H9 (cell line): ENCODE measurements around the gene CTRL. TPM values are rescaled to one million over a fixed set of nuclear protein-coding genes. Genes with fewer than 3 reads are reported as not detected.

Experiments used
- DNase-seq: peaks from one replicate; pipeline ENCODE4 v3.0.0-alpha.2; 2017
- H2AFZ ChIP-seq: one replicate; pipeline ENCODE4 v1.6.1; 2013; ENCODE audit warnings: mild to moderate bottlenecking, low read length, control low read depth, moderate library complexity
- H2AK5ac ChIP-seq: 2 replicates; pipeline ENCODE4 v1.6.1; 2013; ENCODE audit warnings: low read length, control low read depth, mixed read lengths; ENCODE audit not compliant: insufficient read length
- H2BK120ac ChIP-seq: one replicate; pipeline ENCODE4 v1.6.1; 2013; ENCODE audit warnings: low read depth, mild to moderate bottlenecking, low read length, control low read depth, inconsistent platforms; ENCODE audit not compliant: poor library complexity, severe bottlenecking
- H2BK12ac ChIP-seq: 2 replicates; pipeline ENCODE4 v1.6.1; 2013; ENCODE audit warnings: low read length, control low read depth, mixed read lengths, low read depth; ENCODE audit not compliant: insufficient read length
- H2BK15ac ChIP-seq: 2 replicates; pipeline ENCODE4 v1.6.1; 2013; ENCODE audit warnings: low read depth, low read length, control low read depth
- H2BK20ac ChIP-seq: one replicate; pipeline ENCODE4 v1.6.1; 2013; ENCODE audit warnings: low read depth, mild to moderate bottlenecking, low read length, control low read depth, inconsistent platforms; ENCODE audit not compliant: poor library complexity, severe bottlenecking
- H2BK5ac ChIP-seq: 2 replicates; pipeline ENCODE4 v1.6.1; 2013; ENCODE audit warnings: low read length, control low read depth, mixed read lengths; ENCODE audit not compliant: insufficient read length
- H3K14ac ChIP-seq: 2 replicates; pipeline ENCODE4 v1.6.1; 2013; ENCODE audit warnings: low read length, control low read depth; ENCODE audit not compliant: insufficient read depth
- H3K18ac ChIP-seq: 2 replicates; pipeline ENCODE4 v1.6.1; 2013; ENCODE audit warnings: low read depth, mild to moderate bottlenecking, mixed read lengths, low read length, control low read depth; ENCODE audit not compliant: insufficient read length
- H3K23ac ChIP-seq: 2 replicates; pipeline ENCODE4 v1.6.1; 2013; ENCODE audit warnings: low read length, control low read depth, mixed read lengths, low read depth; ENCODE audit not compliant: insufficient read length
- H3K23me2 ChIP-seq: 2 replicates; pipeline ENCODE4 v1.6.1; 2013; ENCODE audit warnings: low read depth, mild to moderate bottlenecking, mixed read lengths, low read length, control low read depth; ENCODE audit not compliant: insufficient read length, poor library complexity, severe bottlenecking
- H3K27ac ChIP-seq: 2 replicates; pipeline ENCODE4 v1.5.1; 2013; ENCODE audit warnings: low read length, control low read depth, mixed read lengths, low read depth; ENCODE audit not compliant: insufficient read length
- H3K27me3 ChIP-seq: 2 replicates; pipeline ENCODE4 v1.6.1; 2013; ENCODE audit warnings: low read length, control low read depth, inconsistent platforms; ENCODE audit not compliant: insufficient read depth
- H3K4ac ChIP-seq: 2 replicates; pipeline ENCODE4 v1.6.1; 2013; ENCODE audit warnings: low read depth, mild to moderate bottlenecking, control low read depth, inconsistent platforms, low read length, moderate library complexity
- H3K4me1 ChIP-seq: 2 replicates; pipeline ENCODE4 v1.6.1; 2013; ENCODE audit warnings: low read length, control low read depth, inconsistent platforms; ENCODE audit not compliant: insufficient read depth
- H3K4me2 ChIP-seq: 2 replicates; pipeline ENCODE4 v1.6.1; 2013; ENCODE audit warnings: low read length, control low read depth, mixed read lengths; ENCODE audit not compliant: insufficient read length, insufficient read depth
- H3K56ac ChIP-seq: 2 replicates; pipeline ENCODE4 v1.6.1; 2013; ENCODE audit warnings: low read depth, mild to moderate bottlenecking, mixed read lengths, low read length, control low read depth; ENCODE audit not compliant: insufficient read length
- H3K79me1 ChIP-seq: 2 replicates; pipeline ENCODE4 v1.6.1; 2013; ENCODE audit warnings: low read depth, mild to moderate bottlenecking, moderate library complexity, low read length, control low read depth, inconsistent platforms; ENCODE audit not compliant: insufficient read depth, poor library complexity, severe bottlenecking
- H3K79me2 ChIP-seq: 2 replicates; pipeline ENCODE4 v1.6.1; 2013; ENCODE audit warnings: low read length, control low read depth, inconsistent platforms; ENCODE audit not compliant: insufficient read depth
- H3K9ac ChIP-seq: 2 replicates; pipeline ENCODE4 v1.6.1; 2013; ENCODE audit warnings: low read length, control low read depth, mixed read lengths; ENCODE audit not compliant: insufficient read length; ENCODE audit errors: extremely low read depth
- H3K9me3 ChIP-seq: one replicate; pipeline ENCODE4 v1.6.1; 2013; ENCODE audit warnings: low read depth, low read length, inconsistent platforms; ENCODE audit not compliant: control insufficient read depth
- H3T11ph ChIP-seq: one replicate; pipeline ENCODE4 v1.6.1; 2013; ENCODE audit warnings: mild to moderate bottlenecking, low read length, control low read depth, inconsistent platforms
- H4K20me1 ChIP-seq: one replicate; pipeline ENCODE4 v1.6.1; 2013; ENCODE audit not compliant: control insufficient read depth, insufficient read length, insufficient read depth
- H4K5ac ChIP-seq: 2 replicates; pipeline ENCODE4 v1.6.1; 2013; ENCODE audit warnings: low read depth, mild to moderate bottlenecking, mixed read lengths, low read length, control low read depth; ENCODE audit not compliant: insufficient read length
- H4K8ac ChIP-seq: replicated peaks from 2 replicates; pipeline ENCODE4 v1.6.1; 2013; ENCODE audit warnings: low read length, control low read depth, mixed read lengths, low read depth; ENCODE audit not compliant: insufficient read length
- H4K91ac ChIP-seq: 2 replicates; pipeline ENCODE4 v1.6.1; 2013; ENCODE audit warnings: low read depth, mild to moderate bottlenecking, moderate library complexity, mixed read lengths, low read length, control low read depth; ENCODE audit not compliant: insufficient read length
- H3K27ac Mint-ChIP-seq, 3 experiments: 2 replicates in 2 of 3; 3 replicates in 1 of 3; pipeline ENCODE4 v1.8.0; 2020 to 2021; ENCODE audit warnings: mixed read lengths in 3 of 3, mild to moderate bottlenecking in 1 of 3, moderate library complexity in 1 of 3
- H3K27me3 Mint-ChIP-seq: 2 replicates; pipeline ENCODE4 v1.8.0; 2021; ENCODE audit warnings: low read depth, mild to moderate bottlenecking, moderate library complexity, mixed read lengths
- H3K36me3 Mint-ChIP-seq, 3 experiments: 2 replicates in 2 of 3; 3 replicates in 1 of 3; pipeline ENCODE4 v1.8.0; 2020 to 2021; ENCODE audit warnings: low read depth in 3 of 3, mixed read lengths in 3 of 3; ENCODE audit not compliant: insufficient read depth in 1 of 3
- H3K4me1 Mint-ChIP-seq, 2 experiments: 2 replicates each; pipeline ENCODE4 v1.8.0; 2020; ENCODE audit warnings: mixed read lengths in 2 of 2
- H3K4me3 Mint-ChIP-seq, 2 experiments: 2 replicates in 1 of 2; 3 replicates in 1 of 2; pipeline ENCODE4 v1.8.0; 2020 to 2021; ENCODE audit warnings: mild to moderate bottlenecking in 2 of 2, mixed read lengths in 2 of 2, moderate library complexity in 1 of 2
- H3K9me3 Mint-ChIP-seq, 2 experiments: 2 replicates in 1 of 2; 3 replicates in 1 of 2; pipeline ENCODE4 v1.8.0; 2020; ENCODE audit warnings: mild to moderate bottlenecking in 2 of 2, mixed read lengths in 2 of 2, moderate library complexity in 1 of 2
- CTCF ChIP-seq: fragments of 200-600 bp; sonication (generic); conservative IDR thresholded peaks from 3 replicates; pipeline ENCODE4 v1.8.0; 2021; ENCODE audit warnings: antibody characterized with exemption, mild to moderate bottlenecking
- WGBS: extraction: QIAGEN DNeasy Blood & Tissue Kit; methylation state at CpG from one replicate; pipeline ENCODE4 v1.1.7; 2013; ENCODE audit warnings: missing lambda C conversion rate, low lambda C conversion rate, mixed read lengths; ENCODE audit not compliant: insufficient read length; ENCODE audit errors: extremely low coverage; 5-methylcytosine and 5-hydroxymethylcytosine counted together
- total RNA-seq: library from RNA; stranded (reverse); gene quantifications from 2 replicates; pipeline ENCODE4 v1.2.1, GENCODE V29; 2021

The CTRL gene
- total RNA-seq, 1 experiment from 2014 or later, result 2.7 TPM

- peaks cover 2% of the 10 kb centered on the region for H3K27me3 Mint-ChIP-seq
- H4K8ac ChIP-seq, result no peak overlapping the region
- H2BK5ac ChIP-seq, result no peak overlapping the region
- no peak for TF ChIP-seq CTCF
- peak overlapping the region; percentile 22 for H3K4me2 ChIP-seq
- H2AFZ ChIP-seq, result no peak overlapping the region
- no CpG with 5 or more reads among the region's 40 CpGs for WGBS
- H2AK5ac ChIP-seq, result no peak overlapping the region
- no peak overlapping the region for H2BK20ac ChIP-seq
- no peak overlapping the region for H2BK15ac ChIP-seq
- H3K9me3 ChIP-seq, result no peaks in the 10 kb centered on the region
- no peak overlapping the region for H3K4ac ChIP-seq
- no peak overlapping the region for H2BK12ac ChIP-seq
- H3K9ac ChIP-seq, result no peak overlapping the region
- peak overlapping the region; percentile 93 to 95 for H3K4me3 Mint-ChIP-seq
- peaks cover 0 to 12% (median 2%) of the 10 kb centered on the region in 3 experiments; a peak in 4 of 7 replicates for H3K36me3 Mint-ChIP-seq
- peak overlapping the region in 2 of 3 experiments; percentile 22 to 52; a peak in 4 of 7 replicates for H3K27ac Mint-ChIP-seq
- peaks cover 34 to 38% of the 10 kb centered on the region in 2 experiments for H3K4me1 Mint-ChIP-seq
- H3K14ac ChIP-seq, result no peak overlapping the region
- H3K27me3 ChIP-seq, result no peaks in the 10 kb centered on the region
- no peak overlapping the region for H3K56ac ChIP-seq
- peaks cover 1% of the 10 kb centered on the region for H4K20me1 ChIP-seq
- no peak overlapping the region for H3T11ph ChIP-seq
- H3K4me1 ChIP-seq, result peaks cover 5% of the 10 kb centered on the region; the same call in 1 of the 2 replicates
- peaks cover 3% of the 10 kb centered on the region for H3K23me2 ChIP-seq
- no peak overlapping the region for H2BK120ac ChIP-seq
- H4K91ac ChIP-seq, result no peak overlapping the region
- H3K79me2 ChIP-seq, result no peaks in the 10 kb centered on the region; the same call in 1 of the 2 replicates
- peak; percentile 88 for DNase-seq
- H4K5ac ChIP-seq, result no peak overlapping the region
- H3K23ac ChIP-seq, result no peak overlapping the region
- H3K18ac ChIP-seq, result no peak overlapping the region
- no peak overlapping the region for H3K27ac ChIP-seq
- H3K79me1 ChIP-seq, result no peaks in the 10 kb centered on the region
- H3K9me3 Mint-ChIP-seq, result no peaks in the 10 kb centered on the region; a peak in 1 of 5 replicates
Measured at GRCh38 chr16:67969254-67970039, 37.8 kb upstream of the CTRL start.
